ENCODE data around the gene TM4SF20. TPM values are rescaled to one million over a fixed set of nuclear protein-coding genes. Genes with fewer than 3 reads are reported as not detected.

The TM4SF20 gene
- total and polyA plus RNA-seq, 2 donors (not counting 1 experiment from before 2014, with no cell fraction given) = 1.3 TPM; not detected in 1

- Histone ChIP-seq H3K4me3 (replicated peaks in 1 of 4; ENCODE audit: control extremely low read depth in 1 of 4, insufficient read depth in 1 of 4, low read depth in 3 of 4, low read length in 4 of 4) (no peak overlapping the region), H3K27me3 (ENCODE audit: control insufficient read depth, insufficient read depth, low read length) (no peaks in the 10 kb centered on the region), H3K9ac (ENCODE audit: insufficient read depth, low read length) (no peak overlapping the region), H3K4me1 (ENCODE audit: control insufficient read depth, extremely low read depth, insufficient read depth, low read length) (peaks cover 14% of the 10 kb centered on the region), H3K27ac (ENCODE audit: insufficient read depth, low read length) (no peak overlapping the region), H4K20me1 (ENCODE audit: control insufficient read depth, extremely low read depth, insufficient read depth, low read length) (no peaks in the 10 kb centered on the region), H3K36me3 (ENCODE audit: control insufficient read depth, insufficient read depth, low read length) (no peaks in the 10 kb centered on the region), H2AFZ (ENCODE audit: low read length) (no peak overlapping the region), H3K4me2 (ENCODE audit: extremely low read depth, insufficient read depth, low read length) (no peak overlapping the region), H3K79me2 (ENCODE audit: control insufficient read depth, insufficient read depth, low read length) (no peaks in the 10 kb centered on the region), H3K9me3 (ENCODE audit: control insufficient read depth, insufficient read depth, low read depth, low read length) (no peaks in the 10 kb centered on the region)
- DNase-seq (ENCODE audit: low read depth in 2 of 2) = no peak
- TF ChIP-seq EZH2 (IDR thresholded peaks at IDR 0.05; ENCODE audit: low read length, missing control alignments) = no peak
- TF ChIP-seq CTCF (conservative IDR thresholded peaks at IDR 0.05 in 1 of 2, IDR thresholded peaks at IDR 0.05 in 1 of 2; ENCODE audit: low read depth in 1 of 2, low read length in 2 of 2) = no peak
Observed at GRCh38 chr2:227363756-227364155, 15.3 kb downstream of the TM4SF20 start.

GRCh38 chr2:227360351-227360750 lies 18.8 kb downstream of the TM4SF20 start:
- Histone ChIP-seq H3K4me1 (ENCODE audit: control insufficient read depth, extremely low read depth, insufficient read depth, low read length) (peaks cover 5% of the 10 kb centered on the region), H3K79me2 (ENCODE audit: control insufficient read depth, insufficient read depth, low read length) (no peaks in the 10 kb centered on the region), H3K9ac (ENCODE audit: insufficient read depth, low read length) (no peak overlapping the region), H3K36me3 (ENCODE audit: control insufficient read depth, insufficient read depth, low read length) (peaks cover 3% of the 10 kb centered on the region), H4K20me1 (ENCODE audit: control insufficient read depth, extremely low read depth, insufficient read depth, low read length) (no peaks in the 10 kb centered on the region), H3K4me3 (replicated peaks in 1 of 4; ENCODE audit: control extremely low read depth in 1 of 4, insufficient read depth in 1 of 4, low read depth in 3 of 4, low read length in 4 of 4) (no peak overlapping the region), H3K9me3 (ENCODE audit: control insufficient read depth, insufficient read depth, low read depth, low read length) (no peaks in the 10 kb centered on the region), H3K27ac (ENCODE audit: insufficient read depth, low read length) (no peak overlapping the region), H3K27me3 (ENCODE audit: control insufficient read depth, insufficient read depth, low read length) (no peaks in the 10 kb centered on the region), H2AFZ (ENCODE audit: low read length) (no peak overlapping the region), H3K4me2 (ENCODE audit: extremely low read depth, insufficient read depth, low read length) (no peak overlapping the region)
- TF ChIP-seq CTCF (conservative IDR thresholded peaks at IDR 0.05 in 1 of 2, IDR thresholded peaks at IDR 0.05 in 1 of 2; ENCODE audit: low read depth in 1 of 2, low read length in 2 of 2) (no peak), EZH2 (IDR thresholded peaks at IDR 0.05; ENCODE audit: low read length, missing control alignments) (no peak)
- no peak for DNase-seq (ENCODE audit: low read depth in 2 of 2)

GRCh38 chr2:227351639-227352038 lies 27.5 kb downstream of the TM4SF20 start:
- no peak overlapping the region for H3K4me2 ChIP-seq (ENCODE audit: extremely low read depth, insufficient read depth, low read length)
- no peaks in the 10 kb centered on the region for H3K27me3 ChIP-seq (ENCODE audit: control insufficient read depth, insufficient read depth, low read length)
- H3K9ac ChIP-seq (ENCODE audit: insufficient read depth, low read length) = no peak overlapping the region
- no peak for TF ChIP-seq CTCF (conservative IDR thresholded peaks at IDR 0.05 in 1 of 2, IDR thresholded peaks at IDR 0.05 in 1 of 2; ENCODE audit: low read depth in 1 of 2, low read length in 2 of 2)
- no peak for TF ChIP-seq EZH2 (IDR thresholded peaks at IDR 0.05; ENCODE audit: low read length, missing control alignments)
- no peaks in the 10 kb centered on the region for H3K4me1 ChIP-seq (ENCODE audit: control insufficient read depth, extremely low read depth, insufficient read depth, low read length)
- no peaks in the 10 kb centered on the region for H3K9me3 ChIP-seq (ENCODE audit: control insufficient read depth, insufficient read depth, low read depth, low read length)
- no peak overlapping the region for H3K4me3 ChIP-seq (replicated peaks in 1 of 4; ENCODE audit: control extremely low read depth in 1 of 4, insufficient read depth in 1 of 4, low read depth in 3 of 4, low read length in 4 of 4)
- no peak for DNase-seq (ENCODE audit: low read depth in 2 of 2)
- no peak overlapping the region for H3K27ac ChIP-seq (ENCODE audit: insufficient read depth, low read length)
- H2AFZ ChIP-seq (ENCODE audit: low read length) = no peak overlapping the region
- no peaks in the 10 kb centered on the region for H3K79me2 ChIP-seq (ENCODE audit: control insufficient read depth, insufficient read depth, low read length)
- peaks cover 4% of the 10 kb centered on the region for H3K36me3 ChIP-seq (ENCODE audit: control insufficient read depth, insufficient read depth, low read length)
- H4K20me1 ChIP-seq (ENCODE audit: control insufficient read depth, extremely low read depth, insufficient read depth, low read length) = no peaks in the 10 kb centered on the region
